ENCODE results near the gene MAP3K5. TPM values are rescaled to one million over a fixed set of nuclear protein-coding genes. Genes with fewer than 3 reads are reported as not detected.

Gene MAP3K5
- total and polyA plus RNA-seq, 2 donors (not counting 3 experiments of a cell fraction or from before 2014, with no cell fraction given), result 1.5 to 7.0 TPM

GRCh38 chr6:136753624-136754023 lies 38.7 kb downstream of the MAP3K5 start:
- Histone ChIP-seq H3K27ac (ENCODE audit: insufficient read depth, low read depth, low read length) (no peak overlapping the region), H4K20me1 (replicated peaks; ENCODE audit: control insufficient read depth, extremely low read depth, insufficient read depth, low read length) (no peaks in the 10 kb centered on the region), H3K4me3 (replicated peaks in 1 of 3; ENCODE audit: insufficient read depth in 1 of 3, low read depth in 1 of 3, low read length in 3 of 3) (no peak overlapping the region), H3K4me2 (ENCODE audit: insufficient read depth, low read length) (no peak overlapping the region), H3K9ac (replicated peaks; ENCODE audit: extremely low read depth, insufficient read depth, low read length) (no peak overlapping the region), H3K9me1 (replicated peaks; ENCODE audit: control insufficient read depth, extremely low read depth, insufficient read depth, low read length) (no peaks in the 10 kb centered on the region), H2AFZ (ENCODE audit: low read depth, low read length) (no peak overlapping the region), H3K9me3 (replicated peaks; ENCODE audit: control insufficient read depth, insufficient read depth, low read length) (no peaks in the 10 kb centered on the region), H3K79me2 (ENCODE audit: control insufficient read depth, insufficient read depth, low read length) (no peaks in the 10 kb centered on the region), H3K27me3 (ENCODE audit: control insufficient read depth in 2 of 2, insufficient read depth in 2 of 2, low read length in 2 of 2) (no peaks in the 10 kb centered on the region), H3K4me1 (ENCODE audit: control insufficient read depth, extremely low read depth, insufficient read depth, low read length) (no peaks in the 10 kb centered on the region), H3K36me3 (ENCODE audit: control insufficient read depth in 2 of 2, extremely low read depth in 1 of 2, insufficient read depth in 2 of 2, low read length in 2 of 2) (no peaks in the 10 kb centered on the region)
- intact Hi-C loops (cut with micrococcal nuclease) (no loop called here), dilution Hi-C loops (cut with MboI; ENCODE audit: extremely low pct_ligation_motif_present, low sequenced_read_pairs) (no loop called here)
- FAIRE-seq (no peak), DNase-seq (ENCODE audit: low read depth, low spot score) (no peak)
- ChIA-PET CTCF (no interaction called here), POLR2A (no interaction called here)
- no TSS peak for BruUV-seq (replicated peaks)
- TF ChIP-seq MYC (IDR thresholded peaks at IDR 0.05; ENCODE audit: low read depth, low read length), result no peak
- TF ChIP-seq FOS (IDR thresholded peaks at IDR 0.05; ENCODE audit: borderline replicate concordance, insufficient read depth, low read length), result no peak
- TF ChIP-seq JUN (IDR thresholded peaks at IDR 0.05; ENCODE audit: borderline replicate concordance, insufficient read depth, insufficient read length, low read depth), result no peak
- no peak for TF ChIP-seq GATA2 (IDR thresholded peaks at IDR 0.05; ENCODE audit: insufficient read depth, insufficient read length, low read depth, low read length)
- no peak for TF ChIP-seq POLR2AphosphoS5 (IDR thresholded peaks at IDR 0.05; ENCODE audit: insufficient read depth, low read depth, low read length)
- no peak for TF ChIP-seq POLR2A (IDR thresholded peaks at IDR 0.05; ENCODE audit: low read depth, low read length)

- H3K27me3 ChIP-seq (ENCODE audit: control insufficient read depth in 2 of 2, insufficient read depth in 2 of 2, low read length in 2 of 2), result no peaks in the 10 kb centered on the region
- H3K27ac ChIP-seq (ENCODE audit: insufficient read depth, low read depth, low read length), result no peak overlapping the region
- TF ChIP-seq EZH2 (IDR thresholded peaks at IDR 0.05; ENCODE audit: borderline replicate concordance, low read depth, low read length, severe bottlenecking), result no peak
- no peak for TF ChIP-seq JUN (IDR thresholded peaks at IDR 0.05; ENCODE audit: borderline replicate concordance, insufficient read depth, insufficient read length, low read depth)
- no peak for TF ChIP-seq POLR2AphosphoS5 (IDR thresholded peaks at IDR 0.05; ENCODE audit: insufficient read depth, low read depth, low read length)
- TF ChIP-seq CTCF (IDR thresholded peaks at IDR 0.05; ENCODE audit: extremely low read depth in 1 of 2, insufficient read depth in 1 of 2, low read depth in 1 of 2, low read length in 2 of 2), result no peak
- no peak for TF ChIP-seq GATA2 (IDR thresholded peaks at IDR 0.05; ENCODE audit: insufficient read depth, insufficient read length, low read depth, low read length)
- no peak for TF ChIP-seq MAX (IDR thresholded peaks at IDR 0.05; ENCODE audit: insufficient read depth, insufficient read length)
- TF ChIP-seq FOS (IDR thresholded peaks at IDR 0.05; ENCODE audit: borderline replicate concordance, insufficient read depth, low read length), result no peak
- TF ChIP-seq POLR2A (IDR thresholded peaks at IDR 0.05; ENCODE audit: low read depth, low read length), result no peak
- no peak for TF ChIP-seq MYC (IDR thresholded peaks at IDR 0.05; ENCODE audit: low read depth, low read length)
- POLR2A ChIA-PET, result no interaction called here
- no peak overlapping the region for H3K4me3 ChIP-seq (replicated peaks in 1 of 3; ENCODE audit: insufficient read depth in 1 of 3, low read depth in 1 of 3, low read length in 3 of 3)
- no peak overlapping the region for H3K4me2 ChIP-seq (ENCODE audit: insufficient read depth, low read length)
- H2AFZ ChIP-seq (ENCODE audit: low read depth, low read length), result no peak overlapping the region
- H4K20me1 ChIP-seq (replicated peaks; ENCODE audit: control insufficient read depth, extremely low read depth, insufficient read depth, low read length), result no peaks in the 10 kb centered on the region
- H3K9me3 ChIP-seq (replicated peaks; ENCODE audit: control insufficient read depth, insufficient read depth, low read length), result no peaks in the 10 kb centered on the region
- intact Hi-C loops (cut with micrococcal nuclease), result no loop called here
- no peaks in the 10 kb centered on the region for H3K79me2 ChIP-seq (ENCODE audit: control insufficient read depth, insufficient read depth, low read length)
- CTCF ChIA-PET, result no interaction called here
- dilution Hi-C loops (cut with MboI; ENCODE audit: extremely low pct_ligation_motif_present, low sequenced_read_pairs), result no loop called here
- H3K9ac ChIP-seq (replicated peaks; ENCODE audit: extremely low read depth, insufficient read depth, low read length), result no peak overlapping the region
- no peaks in the 10 kb centered on the region for H3K9me1 ChIP-seq (replicated peaks; ENCODE audit: control insufficient read depth, extremely low read depth, insufficient read depth, low read length)
- no peaks in the 10 kb centered on the region for H3K36me3 ChIP-seq (ENCODE audit: control insufficient read depth in 2 of 2, extremely low read depth in 1 of 2, insufficient read depth in 2 of 2, low read length in 2 of 2)
- no TSS peak for BruUV-seq (replicated peaks)
- H3K4me1 ChIP-seq (ENCODE audit: control insufficient read depth, extremely low read depth, insufficient read depth, low read length), result no peaks in the 10 kb centered on the region
- FAIRE-seq (no peak), DNase-seq (ENCODE audit: low read depth, low spot score) (no peak)
Measured at GRCh38 chr6:136752554-136752953, 39.7 kb downstream of the MAP3K5 start.

Data from endothelial cell of umbilical vein (primary cell).